Suppressor macrophage (primary cell): ENCODE measurements around the gene FADS3.
A peak's percentile ranks its signal among the peaks of the same experiment; 100 is the strongest.

ENCODE experiments used
- DNase-seq, 4 experiments: peaks; one replicate each; pipeline ENCODE4 v3.0.0-alpha.2; 2020 to 2022

Gene FADS3

GRCh38 chr11:61854966-61855714, 36.2 kb downstream of the FADS3 start:
- DNase-seq = peak in 1 of 4 experiments; percentile 2

- DNase-seq = peak in 1 of 4 experiments; percentile 1
These were observed 37.0 kb downstream of the FADS3 start for GRCh38 chr11:61854206-61854895.

GRCh38 chr11:61853698-61854169, 37.6 kb downstream of the FADS3 start:
- no peak for DNase-seq

DNA sequence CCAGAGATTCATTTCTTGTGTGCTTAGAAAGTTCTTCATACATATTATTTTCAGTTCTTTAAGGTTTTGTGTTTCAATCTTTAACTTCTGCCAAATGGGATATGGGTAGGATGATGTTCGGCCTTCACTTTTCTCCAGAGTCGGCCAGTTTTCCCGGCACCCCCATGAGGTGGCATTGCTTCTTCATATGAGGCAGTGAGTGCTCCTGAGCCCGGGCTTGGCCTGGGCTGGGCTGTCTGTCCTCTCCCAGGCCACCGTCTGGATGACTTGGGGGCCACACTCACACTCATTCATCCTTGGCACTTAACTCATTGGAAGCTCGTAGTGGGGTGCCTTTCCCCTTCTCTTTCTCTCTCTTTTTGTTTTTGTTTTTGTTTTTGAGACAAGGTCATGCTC, 39.4 kb downstream of the FADS3 start:
- DNase-seq = no peak

DNA sequence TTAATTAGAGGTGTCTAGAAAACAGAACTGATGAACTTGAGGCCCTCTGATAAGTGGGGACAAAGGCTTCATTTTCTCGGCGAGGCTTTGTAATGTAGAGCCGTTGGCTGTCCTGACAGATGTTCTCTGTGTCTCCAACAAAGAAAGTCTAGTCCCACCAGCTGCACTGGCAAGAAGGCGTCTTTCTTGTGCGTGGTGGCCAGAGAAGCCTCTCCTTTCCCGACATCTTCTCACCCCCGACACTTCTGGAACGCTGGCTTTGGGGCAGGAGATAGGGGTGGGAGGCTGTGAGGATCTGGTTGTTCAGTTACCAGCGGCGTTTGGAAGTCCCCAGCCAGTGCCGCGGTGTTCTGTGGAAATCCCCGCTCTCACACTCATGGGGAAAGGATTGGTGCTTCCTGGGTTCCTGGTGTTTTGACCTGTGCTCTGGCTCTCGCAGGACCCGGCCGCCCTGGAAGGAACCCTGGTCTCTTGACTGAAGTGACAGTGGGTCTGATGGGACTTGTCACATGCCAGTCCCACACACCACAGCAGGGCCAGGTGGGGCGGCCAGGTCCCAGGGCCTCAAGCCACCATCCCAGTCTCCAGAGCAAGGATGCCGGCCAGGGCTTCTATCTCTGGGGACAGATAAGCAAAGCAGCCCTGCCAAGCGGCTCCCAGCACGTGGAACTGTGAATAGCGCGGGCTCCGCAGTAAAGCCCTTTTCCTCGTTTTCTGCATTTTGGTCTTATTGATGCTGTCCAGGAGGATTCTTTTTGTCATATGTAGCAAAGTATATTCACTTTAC, 40.0 kb downstream of the FADS3 start:
- no peak for DNase-seq

- no peak for DNase-seq
These were observed 40.7 kb downstream of the FADS3 start for GRCh38 chr11:61850687-61851086.

DNA sequence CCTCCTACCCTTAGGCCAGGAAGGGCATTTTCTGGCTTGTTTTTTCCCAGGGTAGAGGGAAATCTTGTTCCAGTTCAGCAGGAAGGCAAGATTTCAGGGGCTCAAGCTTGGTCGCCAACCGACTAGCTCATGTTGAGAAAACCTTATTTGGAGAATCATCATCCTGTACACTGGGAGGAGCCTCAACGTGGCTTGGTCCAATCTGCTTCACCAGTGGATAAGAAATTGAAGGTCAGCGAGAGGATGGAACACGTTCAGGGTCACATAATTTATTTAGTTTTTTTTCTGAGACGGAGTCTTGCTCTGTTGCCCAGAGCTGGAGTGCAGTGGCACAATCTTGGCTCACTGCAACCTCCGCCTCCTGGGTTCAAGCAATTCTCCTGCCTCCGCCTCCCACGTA, 42.7 kb downstream of the FADS3 start:
- DNase-seq = no peak

DNA sequence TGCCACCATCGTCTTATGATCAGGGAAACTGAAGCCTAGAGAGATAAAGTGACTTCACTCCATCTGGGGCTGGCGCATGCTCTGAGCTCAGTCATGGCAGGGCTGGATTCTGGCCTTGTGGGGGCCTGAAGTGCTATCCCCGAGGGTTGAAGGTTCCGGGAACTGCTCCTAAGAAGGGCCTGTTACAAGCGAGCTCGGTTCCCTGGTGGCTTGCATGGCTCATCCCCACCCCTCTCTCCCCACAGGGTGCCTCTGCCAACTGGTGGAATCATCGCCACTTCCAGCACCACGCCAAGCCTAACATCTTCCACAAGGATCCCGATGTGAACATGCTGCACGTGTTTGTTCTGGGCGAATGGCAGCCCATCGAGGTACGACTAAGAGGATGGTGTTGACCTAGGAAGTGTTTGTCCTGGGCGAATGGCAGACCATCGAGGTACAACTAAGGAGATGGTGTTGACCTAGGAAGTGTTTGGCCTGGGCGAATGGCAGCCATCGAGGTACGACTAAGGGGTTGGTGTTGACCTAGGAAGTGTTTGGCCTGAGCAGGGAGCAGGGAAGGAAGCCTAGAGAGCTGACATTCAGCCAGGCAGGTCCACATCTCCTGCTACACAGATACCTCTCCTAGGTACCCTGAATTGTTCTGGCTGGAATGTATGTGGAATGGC, 43.3 kb downstream of the FADS3 start:
- DNase-seq = no peak

DNA sequence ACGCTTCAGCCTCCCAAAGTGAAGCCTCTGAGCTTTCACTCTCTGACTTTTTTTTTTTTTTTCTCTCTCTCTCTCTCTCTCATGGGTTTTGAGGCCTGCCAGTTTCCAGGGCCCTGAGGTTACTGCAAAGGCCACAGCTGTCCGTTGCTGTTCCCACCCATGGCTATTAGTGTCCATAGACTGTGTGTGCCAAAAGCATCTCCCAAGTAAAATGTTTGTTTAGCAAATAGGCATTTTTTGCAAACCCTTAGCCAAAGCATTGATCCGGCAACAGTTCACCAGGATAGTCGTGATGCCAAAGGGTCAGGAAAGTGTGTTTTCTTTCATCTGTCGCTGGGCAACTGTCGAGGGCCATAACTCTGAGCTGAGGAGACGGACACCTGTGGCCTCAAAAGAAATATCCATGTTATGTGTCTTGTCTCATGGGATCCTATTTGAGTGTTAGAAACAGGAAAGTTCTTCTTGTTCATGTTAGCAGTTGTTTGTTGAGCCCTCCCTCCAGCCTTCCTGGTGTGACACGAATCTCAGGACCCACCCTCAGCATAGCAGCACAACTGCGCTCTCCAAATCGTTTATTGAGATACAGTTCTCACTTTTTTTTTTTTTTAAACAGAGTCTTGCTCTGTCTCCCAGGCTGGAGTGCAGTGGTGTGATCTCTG, 44.9 kb downstream of the FADS3 start:
- DNase-seq = no peak

DNA sequence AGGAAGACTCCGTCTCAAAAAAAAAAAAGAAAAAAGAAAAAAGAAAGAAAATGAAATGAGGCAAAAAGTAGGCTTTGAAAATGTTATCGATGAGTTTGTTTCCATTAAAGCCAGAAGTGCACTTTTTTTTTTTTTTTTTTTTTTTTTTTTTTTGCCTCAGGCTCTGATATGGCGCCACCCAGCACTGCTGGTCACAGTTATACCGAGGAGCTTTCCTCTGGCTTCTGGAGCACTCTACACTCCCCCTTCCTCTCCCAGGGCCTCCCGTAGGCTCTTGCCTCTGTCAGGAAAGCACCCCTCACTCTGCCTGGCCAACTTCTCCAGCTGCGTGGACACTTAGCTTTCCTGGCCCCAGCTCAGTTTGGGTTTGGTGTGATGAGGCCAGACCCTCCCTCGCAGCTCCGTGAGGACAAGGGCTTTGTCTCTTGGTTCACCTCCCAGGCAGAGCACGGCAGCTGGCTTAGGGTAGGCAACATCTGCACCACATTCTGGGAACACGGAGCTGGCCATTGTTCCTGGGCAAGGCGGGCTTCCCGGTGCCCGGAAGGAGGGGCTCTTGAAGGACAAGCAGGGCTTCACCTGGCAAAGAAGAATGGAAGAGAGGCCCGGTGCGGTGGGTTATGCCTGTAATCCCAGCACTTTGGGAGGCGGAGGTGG, 46.3 kb downstream of the FADS3 start:
- DNase-seq = no peak

- no peak for DNase-seq
These were observed 48.9 kb downstream of the FADS3 start for GRCh38 chr11:61842528-61842820.

- DNase-seq = no peak
These were observed 49.5 kb downstream of the FADS3 start for GRCh38 chr11:61841636-61842527.

DNA sequence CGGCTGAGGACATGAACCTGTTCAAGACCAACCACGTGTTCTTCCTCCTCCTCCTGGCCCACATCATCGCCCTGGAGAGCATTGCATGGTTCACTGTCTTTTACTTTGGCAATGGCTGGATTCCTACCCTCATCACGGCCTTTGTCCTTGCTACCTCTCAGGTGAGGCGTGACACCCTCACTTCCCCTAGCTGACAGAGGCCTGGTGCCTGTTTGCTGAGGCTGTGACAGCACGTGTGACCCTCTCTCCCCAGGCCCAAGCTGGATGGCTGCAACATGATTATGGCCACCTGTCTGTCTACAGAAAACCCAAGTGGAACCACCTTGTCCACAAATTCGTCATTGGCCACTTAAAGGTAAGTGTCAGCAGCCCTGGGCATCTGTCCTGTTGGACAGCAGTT, 51.0 kb downstream of the FADS3 start:
- DNase-seq = no peak

DNA sequence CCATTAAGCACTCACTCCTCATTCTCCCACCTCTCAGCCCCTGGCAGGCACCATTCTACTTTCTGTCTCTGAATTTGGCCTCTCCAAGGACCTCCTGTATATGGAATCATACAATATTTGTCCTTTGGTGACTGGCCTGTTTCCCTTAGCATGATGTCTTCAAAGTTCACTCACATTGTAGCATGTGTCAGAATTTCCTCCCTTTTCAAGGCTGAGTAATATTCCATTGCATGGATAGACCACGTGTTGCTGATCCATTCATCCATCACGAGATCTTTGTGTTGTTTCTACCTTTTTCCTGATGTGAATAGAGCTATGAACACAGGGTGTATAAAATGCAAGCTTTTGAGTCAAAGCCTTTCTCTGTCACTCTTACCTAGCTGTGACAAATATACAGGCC, 51.6 kb downstream of the FADS3 start:
- no peak for DNase-seq

DNA sequence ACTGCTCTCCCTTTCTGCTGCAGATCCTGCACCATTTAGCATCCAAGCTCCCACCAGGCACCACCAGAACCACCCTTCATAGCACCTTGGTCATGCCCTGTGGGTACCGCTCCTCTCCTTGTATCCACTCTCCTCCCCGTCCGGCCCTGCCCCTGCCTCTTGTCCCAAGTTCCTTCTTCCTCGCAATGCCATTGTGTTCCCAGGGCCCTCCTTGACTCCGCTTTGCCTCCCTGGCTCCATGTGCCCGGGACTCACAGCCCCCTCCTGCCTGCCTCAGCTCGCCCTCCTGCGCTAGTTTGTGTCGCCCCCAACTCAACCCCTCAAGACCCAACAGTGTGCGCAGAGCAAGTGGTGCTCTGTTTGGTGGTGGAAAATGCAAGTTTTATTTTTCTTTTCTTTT, 52.4 kb downstream of the FADS3 start:
- no peak for DNase-seq

GRCh38 chr11:61838501-61838900, 52.8 kb downstream of the FADS3 start:
- no peak for DNase-seq

- DNase-seq = no peak
These were observed 53.8 kb downstream of the FADS3 start for GRCh38 chr11:61837411-61838005.

DNA sequence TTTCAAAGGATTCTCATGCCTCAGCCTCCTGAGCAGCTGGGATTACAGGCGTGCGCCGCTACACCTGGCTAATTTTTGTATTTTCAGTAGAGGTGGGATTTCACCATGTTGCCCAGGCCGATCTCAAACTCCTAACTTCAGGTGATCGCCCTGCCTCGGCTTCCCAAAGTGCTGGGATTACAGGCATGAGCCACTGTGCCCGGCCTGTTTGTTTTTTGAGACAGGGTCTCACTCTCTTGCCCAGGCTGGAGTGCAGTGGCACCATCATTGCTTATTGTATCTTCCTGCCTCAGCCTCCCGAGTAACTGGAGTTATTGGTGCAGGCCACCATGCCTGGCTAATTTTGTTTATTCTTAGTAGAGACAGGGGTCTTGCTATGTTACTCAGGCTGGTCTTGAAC, 55.2 kb downstream of the FADS3 start:
- DNase-seq = no peak

DNA sequence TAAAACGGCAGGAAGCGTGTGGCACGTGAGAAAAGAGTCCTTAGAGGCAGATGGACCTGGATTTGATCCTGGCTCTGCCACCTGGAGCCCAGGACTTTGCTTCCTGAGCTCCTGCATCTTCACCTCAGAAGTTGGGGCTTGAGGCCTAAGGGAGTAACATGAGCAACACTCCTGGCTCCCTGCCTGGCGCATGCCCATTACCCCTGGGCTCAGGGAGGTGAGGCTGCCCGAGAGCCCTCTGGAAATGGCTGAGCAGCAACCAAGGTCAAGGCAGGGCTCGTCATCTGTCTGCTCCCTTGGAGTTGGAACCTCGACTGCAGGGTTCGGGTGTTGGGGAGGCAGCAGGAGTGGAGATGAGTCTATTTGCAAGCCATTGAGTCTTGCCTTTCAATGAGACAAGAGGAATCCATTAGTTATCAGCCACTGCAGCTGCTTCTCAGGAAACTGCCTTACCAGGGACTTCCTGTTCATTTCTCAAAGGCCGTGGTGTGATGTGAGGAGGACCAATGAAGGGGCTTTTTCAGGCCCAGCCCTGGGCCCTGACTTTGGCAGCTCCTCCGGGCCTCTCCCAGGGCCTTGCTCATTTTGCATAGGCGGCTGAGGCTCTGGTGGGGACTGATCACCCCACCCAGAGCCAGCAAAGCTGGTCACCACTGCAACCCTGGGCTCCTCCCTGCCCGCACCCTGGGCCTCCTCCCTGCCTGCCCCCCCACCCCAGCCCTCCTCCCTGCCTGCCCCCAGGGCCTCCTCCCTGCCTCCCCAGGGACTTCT, 56.9 kb downstream of the FADS3 start:
- DNase-seq = peak; percentile 79 to 88 (median 82)

DNA sequence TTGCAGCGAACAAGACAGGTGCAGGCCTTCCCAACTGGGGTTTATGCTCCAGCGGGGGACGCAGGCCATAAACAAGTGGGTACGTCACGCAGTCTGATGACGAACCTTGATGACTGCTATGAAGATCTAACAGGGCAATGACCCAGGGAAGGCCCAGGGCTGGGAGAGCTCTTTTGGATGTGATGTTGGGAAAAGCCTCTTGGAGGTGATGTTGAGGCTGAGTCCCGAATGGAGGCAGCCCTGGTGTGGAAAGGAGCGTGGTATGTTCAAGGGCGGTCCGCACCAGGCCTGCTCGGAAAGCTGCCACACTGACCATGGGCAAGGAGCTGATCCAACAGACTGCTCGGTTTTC, 57.4 kb downstream of the FADS3 start:
- no peak for DNase-seq
